ENCODE data around the gene CPSF7.

CPSF7 gene

DNA sequence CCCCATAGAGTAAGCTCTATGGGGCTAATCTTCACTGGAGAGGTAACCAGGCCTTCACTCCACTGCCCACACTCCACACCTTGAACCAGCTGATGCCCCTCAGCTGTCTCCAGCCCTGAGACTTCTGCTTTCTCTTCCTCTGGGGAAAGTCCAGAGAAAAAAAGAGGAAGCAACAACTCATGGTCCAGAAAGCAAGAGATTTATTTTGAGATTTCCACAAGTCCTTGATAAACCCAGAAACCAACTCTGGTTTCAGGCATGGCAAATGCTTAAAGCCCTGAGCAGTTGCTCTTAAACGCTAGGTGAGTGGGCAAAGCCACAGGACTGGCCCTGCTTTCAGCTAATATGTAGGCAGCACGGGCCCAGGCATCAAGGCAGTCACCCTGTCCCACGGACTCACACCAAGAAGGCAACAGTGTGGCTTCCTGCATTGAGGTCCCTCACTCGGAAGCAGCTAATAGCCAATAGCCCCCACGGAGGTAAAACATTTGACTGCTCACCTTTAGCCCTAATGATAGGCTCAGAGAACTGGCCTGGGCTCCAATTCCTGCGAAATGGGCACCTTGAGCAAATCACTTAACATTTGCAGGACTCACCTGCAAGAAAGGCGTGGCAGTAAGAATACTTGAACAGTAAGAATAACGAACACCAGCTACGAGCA is 72.4 kb downstream of the CPSF7 start:
- no peak for DNase-seq (ENCODE audit: low read depth, low spot score)

- no peak for DNase-seq (ENCODE audit: low read depth, low spot score)
Observed at GRCh38 chr11:61356706-61357105, 73.1 kb downstream of the CPSF7 start.

DNA sequence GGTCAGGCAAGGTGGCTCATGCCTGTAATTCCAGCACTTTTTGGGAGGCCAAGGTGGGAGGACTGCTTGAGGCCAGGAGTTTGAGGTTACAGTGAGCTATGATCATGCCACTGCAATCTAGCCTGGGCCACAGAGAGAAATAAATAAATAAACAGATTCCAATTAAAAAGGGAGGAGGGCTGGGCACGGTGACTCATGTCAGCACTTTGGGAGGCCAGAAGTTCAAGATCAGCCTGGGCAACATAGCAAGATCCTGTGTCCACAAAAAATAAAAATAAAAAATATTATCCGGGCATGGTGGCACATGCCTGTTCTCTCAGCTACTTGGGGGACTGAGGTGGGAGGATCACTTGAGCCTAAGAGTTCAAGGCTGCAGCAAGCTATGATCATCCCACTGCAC is 75.6 kb downstream of the CPSF7 start:
- DNase-seq (ENCODE audit: low read depth, low spot score): no peak

- DNase-seq (ENCODE audit: low read depth, low spot score): no peak
Observed at GRCh38 chr11:61353131-61354067, 76.4 kb downstream of the CPSF7 start.

Measured in smooth muscle cell of the brain vasculature (primary cell).